Umbilical cord (tissue), 2 donors: Measurements from ENCODE around the gene IL31RA. TPM values are rescaled to one million over a fixed set of nuclear protein-coding genes. Genes with fewer than 3 reads are reported as not detected.
A peak's percentile ranks its signal among the peaks of the same experiment; 100 is the strongest.
"Not testable (repeated sequence)": the region's sequence is repeated elsewhere in the genome, so short reads cannot be mapped to it uniquely, and the experiment has no call there.

ENCODE experiments used
- DNase-seq: peaks from one replicate; pipeline ENCODE4 v3.0.0-alpha.2; 2015; ENCODE audit warnings: low spot score
- total RNA-seq: library from RNA; depleted of rRNA; stranded (reverse); fragments of >200 nt; gene quantifications from one replicate; pipeline ENCODE4 v1.2.3, GENCODE V29; 2014; ENCODE audit warnings: low replicate concordance; ENCODE audit not compliant: insufficient read depth

The IL31RA gene
- total RNA-seq, 1 donor from 2014 or later = 0.48 TPM

DNA sequence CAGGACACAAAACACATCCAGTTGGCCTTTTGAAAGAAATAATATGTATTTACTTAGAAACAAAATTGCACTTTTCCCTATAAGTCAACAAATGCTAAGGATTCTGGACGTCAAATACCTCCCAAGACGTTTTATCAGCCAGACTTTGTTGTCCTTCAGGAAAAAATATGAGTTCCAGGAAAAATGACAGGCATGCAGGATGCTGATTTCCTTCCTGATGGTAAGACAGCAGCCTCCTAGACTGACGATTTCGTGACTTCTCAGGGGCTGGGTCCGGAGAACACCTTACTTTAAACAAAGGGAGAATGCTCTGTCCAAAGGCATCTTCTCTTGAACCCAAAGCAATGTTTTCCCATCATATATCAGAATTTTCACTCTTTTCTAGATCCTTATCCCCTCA, 74.6 kb downstream of the IL31RA start:
- no peak for DNase-seq

GRCh38 chr5:55926476-55926875, 75.3 kb downstream of the IL31RA start:
- DNase-seq = no peak

GRCh38 chr5:55927861-55928655, 76.9 kb downstream of the IL31RA start:
- DNase-seq = no peak

DNA sequence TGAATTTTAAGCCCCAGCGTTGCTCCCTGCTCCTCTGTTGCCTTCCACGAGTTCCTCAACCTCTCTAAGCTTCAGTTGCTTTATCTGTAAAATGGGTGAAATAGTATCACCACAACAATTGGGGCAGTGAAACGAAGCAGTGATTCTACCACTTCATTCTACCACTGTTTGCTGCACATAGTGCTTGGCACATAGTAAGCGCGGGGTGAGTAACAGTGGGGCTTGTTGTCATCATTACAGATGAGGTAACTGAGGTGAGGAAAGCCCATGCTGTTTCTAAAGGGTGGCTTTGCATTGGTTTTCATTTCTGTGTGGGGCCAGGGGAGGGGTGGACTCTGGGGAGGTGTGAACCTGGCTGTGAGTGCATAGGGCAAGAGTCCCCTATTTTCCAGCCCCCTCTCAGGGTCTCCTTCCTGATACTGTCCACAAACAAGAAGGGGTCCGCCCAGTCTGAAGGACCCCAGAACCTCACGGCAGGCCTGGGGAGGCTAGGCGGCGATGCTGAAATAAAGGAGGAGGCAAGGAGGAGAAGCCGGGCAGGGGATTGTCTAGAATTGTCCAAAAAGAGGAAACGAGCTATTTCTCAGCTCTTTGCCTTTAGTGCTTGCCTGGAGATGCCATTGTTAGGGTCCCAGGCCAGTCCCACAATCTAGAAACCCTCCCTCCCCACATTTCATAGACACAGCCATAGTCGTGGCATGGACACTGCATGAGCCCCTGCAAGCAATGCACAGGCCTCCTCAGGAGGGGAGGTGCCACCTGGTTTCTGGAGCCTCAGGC, 78.1 kb downstream of the IL31RA start:
- no peak for DNase-seq

- no peak for DNase-seq
These were observed 81.5 kb downstream of the IL31RA start for GRCh38 chr5:55932700-55933099.

DNA sequence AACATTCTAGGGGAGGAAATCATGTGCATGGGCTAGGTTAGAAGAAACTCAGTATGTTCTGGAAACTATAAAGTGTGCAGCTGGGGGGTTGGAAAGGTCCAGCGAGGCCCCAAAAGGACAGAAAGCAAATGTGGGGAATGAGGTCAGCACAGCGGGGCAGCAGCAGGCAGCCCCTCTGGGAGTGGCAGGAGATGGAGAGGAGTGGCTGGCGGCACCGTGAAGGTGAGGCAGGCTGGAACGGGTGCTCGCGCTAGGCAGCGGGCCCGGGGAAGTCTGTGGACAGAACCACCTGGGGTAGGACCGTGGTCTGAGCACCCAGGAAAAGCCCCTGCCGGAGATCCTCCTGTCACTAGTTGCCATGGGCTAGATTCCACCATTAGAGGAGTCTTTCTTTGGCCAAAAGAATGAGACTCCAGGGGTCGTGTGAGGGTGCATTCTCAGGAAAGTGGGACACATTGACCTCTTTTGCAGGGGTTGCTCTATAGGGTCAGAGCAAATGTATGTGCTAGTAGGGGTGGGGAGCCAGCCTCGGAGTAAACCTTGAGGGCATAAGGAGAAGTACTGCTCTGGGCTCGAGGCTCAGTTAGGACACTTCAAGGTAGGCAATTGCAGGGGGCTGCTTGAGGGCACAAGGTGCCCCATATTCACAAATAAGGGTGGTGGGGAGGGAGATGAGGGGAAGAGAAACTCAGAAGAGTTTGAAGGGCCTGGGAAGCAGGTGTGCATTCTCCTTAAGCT, 82.4 kb downstream of the IL31RA start:
- DNase-seq = no peak

GRCh38 chr5:55934115-55934613, 83.0 kb downstream of the IL31RA start:
- no peak for DNase-seq

- no peak for DNase-seq
These were observed 83.6 kb downstream of the IL31RA start for GRCh38 chr5:55934720-55935119.

GRCh38 chr5:55935371-55935770, 84.2 kb downstream of the IL31RA start:
- no peak for DNase-seq

- DNase-seq = peak; percentile 79
These were observed 85.0 kb downstream of the IL31RA start for GRCh38 chr5:55936100-55936693.

DNA sequence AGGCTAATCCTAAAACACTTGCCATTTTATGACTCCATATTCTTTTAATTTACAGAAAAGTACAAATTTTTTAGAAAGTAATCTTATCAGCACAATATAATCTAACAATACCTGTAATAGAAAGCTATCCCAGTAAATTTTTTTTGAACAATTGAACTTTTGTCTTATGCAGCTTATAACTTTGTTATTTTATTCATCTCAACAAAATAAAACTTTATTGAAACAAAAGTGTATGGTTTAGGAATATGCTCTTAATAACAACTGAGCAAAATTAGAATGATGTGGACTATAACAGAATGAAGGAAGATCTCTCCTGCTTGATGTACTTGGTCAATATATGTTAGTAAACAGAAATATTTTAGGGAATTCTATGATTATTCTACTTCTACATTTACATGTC, 86.4 kb downstream of the IL31RA start:
- not testable (repeated sequence) for DNase-seq

GRCh38 chr5:55941154-55941553, 90.0 kb downstream of the IL31RA start:
- DNase-seq = peak; percentile 51

DNA sequence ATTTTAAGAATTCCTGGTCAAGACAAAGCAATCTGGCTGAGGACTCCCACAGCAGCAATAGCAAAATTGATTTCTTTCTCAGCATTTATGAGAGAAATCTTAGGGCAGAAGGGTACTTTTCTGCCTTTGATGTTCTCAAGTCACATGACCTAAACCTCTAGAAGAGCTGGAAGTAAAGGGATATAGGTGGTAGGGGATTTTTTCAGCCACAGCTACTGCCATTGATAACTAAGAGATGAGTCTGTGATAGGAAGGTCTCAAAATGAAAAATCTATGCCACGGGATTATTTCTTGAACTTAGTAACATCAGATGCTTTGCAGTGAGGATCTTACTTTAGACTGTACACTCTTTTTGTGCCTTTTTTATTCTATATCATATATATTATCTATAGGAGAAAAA, 108.1 kb downstream of the IL31RA start:
- DNase-seq = no peak

DNA sequence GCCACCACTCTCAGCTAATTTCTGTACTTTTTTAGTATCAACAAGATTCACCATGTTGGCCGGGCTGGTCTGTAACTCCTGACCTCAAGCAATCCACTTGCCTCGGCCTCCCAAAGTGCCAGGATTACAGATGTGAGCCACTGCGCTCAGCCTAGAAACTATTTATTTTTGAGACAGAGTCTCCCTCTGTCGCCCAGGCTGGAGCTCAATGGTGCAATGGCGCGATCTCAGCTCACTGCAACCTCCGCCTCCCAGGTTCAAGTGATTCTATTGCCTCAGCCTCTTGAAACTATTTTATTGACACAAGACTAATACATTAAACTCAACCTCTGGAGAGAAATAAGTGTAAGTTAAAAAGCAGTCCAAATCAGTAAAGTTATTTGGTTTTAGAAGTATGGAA, 109.6 kb downstream of the IL31RA start:
- DNase-seq = no peak

DNA sequence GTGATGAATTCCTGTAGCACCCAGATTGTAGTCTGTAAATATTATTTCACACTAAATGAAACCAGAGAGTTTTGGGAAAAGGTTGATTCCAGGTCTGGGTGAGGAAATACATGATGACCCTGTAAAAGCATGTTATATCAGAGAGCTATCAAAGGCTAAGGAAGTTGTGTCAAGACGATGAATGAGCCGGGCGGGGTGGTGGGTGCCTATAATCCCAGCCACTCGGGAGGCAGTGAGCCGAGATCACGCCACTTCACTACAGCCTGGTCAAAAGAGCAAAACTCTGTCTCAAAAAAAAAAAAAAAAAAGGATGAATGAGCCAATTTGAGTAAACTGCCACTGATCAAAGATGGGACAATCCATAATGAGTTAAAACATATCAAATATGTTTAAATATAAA, 114.4 kb downstream of the IL31RA start:
- no peak for DNase-seq

- no peak for DNase-seq
These were observed 115.1 kb downstream of the IL31RA start for GRCh38 chr5:55966284-55966683.

DNA sequence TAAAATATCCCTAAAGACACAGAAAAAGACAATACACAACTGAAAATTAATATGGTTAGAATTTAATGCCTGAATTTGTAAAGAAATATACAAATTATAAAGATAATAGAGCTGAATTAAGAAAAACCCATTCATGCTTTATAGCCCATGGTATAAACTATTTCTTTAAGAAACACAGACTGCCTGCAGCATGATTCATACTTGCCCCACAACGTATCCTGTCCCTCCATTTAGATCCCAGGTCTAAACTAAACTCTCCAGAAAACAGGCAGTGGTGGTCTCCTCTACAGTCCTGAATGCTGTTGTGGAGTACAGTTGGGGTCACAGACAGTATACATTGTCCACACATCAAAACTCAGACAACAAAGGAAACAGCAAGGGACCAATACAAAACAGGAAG, 118.8 kb downstream of the IL31RA start:
- no peak for DNase-seq
